ENCODE results near the gene ASGR2.
A peak's percentile ranks its signal among the peaks of the same experiment; 100 is the strongest.
"Not testable (repeated sequence)": the region's sequence is repeated elsewhere in the genome, so short reads cannot be mapped to it uniquely, and the experiment has no call there.

The ASGR2 gene

GRCh38 chr17:7114241-7114874 is at the start of gene ASGR2:
Gene ASGR2, minus strand, starts transcription at chr17:7114822. Its CDS starts 582 bp downstream, at chr17:7114240.
- no peak for DNase-seq

- not testable (repeated sequence) for DNase-seq
Observed at GRCh38 chr17:7159571-7159970, 44.9 kb upstream of the ASGR2 start.

GRCh38 chr17:7158424-7158823 is 43.8 kb upstream of the ASGR2 start:
- DNase-seq, result not testable (repeated sequence)

GRCh38 chr17:7156342-7156940 is 41.8 kb upstream of the ASGR2 start:
- no peak for DNase-seq

- peak; percentile 27 for DNase-seq
Observed at GRCh38 chr17:7147772-7148171, 33.1 kb upstream of the ASGR2 start.

- no peak for DNase-seq
Observed at GRCh38 chr17:7146115-7146514, 31.5 kb upstream of the ASGR2 start.

GRCh38 chr17:7144213-7144612 is 29.6 kb upstream of the ASGR2 start:
- no peak for DNase-seq

GRCh38 chr17:7141824-7142223 is 27.2 kb upstream of the ASGR2 start:
- no peak for DNase-seq

- no peak for DNase-seq
Observed at GRCh38 chr17:7139400-7139799, 24.8 kb upstream of the ASGR2 start.

- DNase-seq, result no peak
Observed at GRCh38 chr17:7138800-7139381, 24.3 kb upstream of the ASGR2 start.

GRCh38 chr17:7137171-7137943 is 22.7 kb upstream of the ASGR2 start:
- no peak for DNase-seq

- DNase-seq, result peak; percentile 81
Observed at GRCh38 chr17:7136266-7136877, 21.8 kb upstream of the ASGR2 start.

- no peak for DNase-seq
Observed at GRCh38 chr17:7133916-7134315, 19.3 kb upstream of the ASGR2 start.

- DNase-seq, result peak; percentile 61
Observed at GRCh38 chr17:7133424-7133823, 18.8 kb upstream of the ASGR2 start.

GRCh38 chr17:7132511-7133094 is 18.0 kb upstream of the ASGR2 start:
- peak; percentile 88 for DNase-seq

- DNase-seq, result no peak
Observed at GRCh38 chr17:7131423-7131791, 16.8 kb upstream of the ASGR2 start.

- no peak for DNase-seq
Observed at GRCh38 chr17:7130621-7131422, 16.2 kb upstream of the ASGR2 start.

GRCh38 chr17:7129311-7129710 is 14.7 kb upstream of the ASGR2 start:
- no peak for DNase-seq

- no peak for DNase-seq
Observed at GRCh38 chr17:7128160-7128559, 13.5 kb upstream of the ASGR2 start.

- not testable (repeated sequence) for DNase-seq
Observed at GRCh38 chr17:7127501-7127900, 12.9 kb upstream of the ASGR2 start.

GRCh38 chr17:7126386-7126785 is 11.8 kb upstream of the ASGR2 start:
- DNase-seq, result not testable (repeated sequence)

- DNase-seq, result no peak
Observed at GRCh38 chr17:7124923-7125322, 10.3 kb upstream of the ASGR2 start.
